Camera-type eye (tissue), 1 donor: ENCODE data around the gene LPAR1. TPM values are rescaled to one million over a fixed set of nuclear protein-coding genes. Genes with fewer than 3 reads are reported as not detected.

Experiments used
- total RNA-seq: library from RNA; depleted of rRNA; stranded (reverse); fragments of >200 nt; gene quantifications from one replicate; pipeline ENCODE4 v1.2.3, GENCODE V29; 2014

LPAR1 gene, protein sequence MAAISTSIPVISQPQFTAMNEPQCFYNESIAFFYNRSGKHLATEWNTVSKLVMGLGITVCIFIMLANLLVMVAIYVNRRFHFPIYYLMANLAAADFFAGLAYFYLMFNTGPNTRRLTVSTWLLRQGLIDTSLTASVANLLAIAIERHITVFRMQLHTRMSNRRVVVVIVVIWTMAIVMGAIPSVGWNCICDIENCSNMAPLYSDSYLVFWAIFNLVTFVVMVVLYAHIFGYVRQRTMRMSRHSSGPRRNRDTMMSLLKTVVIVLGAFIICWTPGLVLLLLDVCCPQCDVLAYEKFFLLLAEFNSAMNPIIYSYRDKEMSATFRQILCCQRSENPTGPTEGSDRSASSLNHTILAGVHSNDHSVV
- total RNA-seq = 50.1 TPM

DNA sequence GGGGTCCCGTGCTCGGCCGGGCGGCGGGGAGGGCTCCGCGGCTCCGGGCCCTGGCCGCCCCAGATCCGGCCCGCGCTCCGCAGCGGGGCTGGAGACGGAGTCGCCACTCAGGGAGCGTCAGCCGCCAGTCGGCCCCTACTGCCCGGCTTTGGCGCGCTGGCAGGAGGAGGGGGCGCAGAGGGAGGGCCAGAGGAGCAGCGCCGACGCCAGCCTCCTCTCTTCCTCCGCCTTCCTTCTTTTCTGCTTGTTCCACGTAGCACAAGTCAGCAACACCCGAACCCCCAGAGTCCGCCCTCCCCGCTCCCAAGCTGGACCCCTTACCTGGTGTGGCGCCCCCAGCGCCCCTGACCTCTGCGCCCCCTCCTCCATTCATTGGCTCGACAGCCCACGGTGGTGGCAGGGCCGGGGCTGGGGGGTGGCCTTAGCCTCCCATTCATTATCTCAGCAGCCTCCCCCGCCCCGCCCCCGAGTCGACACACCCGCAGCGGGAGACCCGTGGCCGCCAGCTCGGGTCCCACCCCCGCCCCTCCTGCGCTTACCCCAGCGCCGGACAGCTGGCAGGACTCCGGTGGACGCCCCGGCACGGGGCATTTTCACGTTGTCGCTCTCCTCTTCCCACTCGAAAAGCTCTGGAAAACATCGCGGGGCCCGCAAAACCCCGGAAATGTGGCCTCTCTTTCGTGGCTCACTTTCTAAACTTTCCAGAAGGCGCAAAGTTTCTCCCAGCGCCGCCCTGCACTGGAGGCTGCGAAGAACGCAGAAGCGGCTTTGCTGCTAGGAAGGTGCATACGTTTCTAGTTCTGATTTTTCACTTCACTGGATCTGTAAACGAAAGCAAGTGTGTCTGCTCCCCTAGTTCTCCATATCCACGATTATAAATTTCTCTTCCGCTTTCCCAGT, at the start of gene LPAR1:
LPAR1 (minus strand) TSS at position 140 of the 900 bp plus-strand sequence. CDS start 66,353 bp downstream, outside the sequence.

